ENCODE results near the gene ANTXRL.
"Not testable (repeated sequence)": the region's sequence is repeated elsewhere in the genome, so short reads cannot be mapped to it uniquely, and the experiment has no call there.

GRCh38 chr10:46269554-46270053, 17.2 kb upstream of the ANTXRL start:
- not testable (repeated sequence) for TF ChIP-seq CTCF (IDR thresholded peaks at IDR 0.05); EP300 (IDR thresholded peaks at IDR 0.05; ENCODE audit: low read depth); POLR2AphosphoS5 (IDR thresholded peaks at IDR 0.05)

All from transverse colon (tissue), 4 donors.